NB4 (cell line): ENCODE measurements around the gene ELK1.

Experiments used
- DNase-seq: peaks from one replicate; pipeline ENCODE4 v3.0.0; 2010; ENCODE audit warnings: low read depth
- H3K4me3 ChIP-seq: one replicate; pipeline ENCODE4 v1.5.1; 2011; ENCODE audit warnings: mild to moderate bottlenecking, low read depth, low read length, moderate library complexity
- CTCF ChIP-seq: IDR thresholded peaks from one replicate; pipeline ENCODE4 v1.5.1; 2012; ENCODE audit warnings: low read depth, low read length
- MAX ChIP-seq: IDR thresholded peaks from 2 replicates; pipeline ENCODE4 v1.6.1; 2011; ENCODE audit warnings: low read depth, low read length
- MYC ChIP-seq: IDR thresholded peaks from 2 replicates; pipeline ENCODE4 v1.6.1; 2011; ENCODE audit warnings: low read depth, low read length
- POLR2A ChIP-seq: IDR thresholded peaks from 2 replicates; pipeline ENCODE4 v1.6.1; 2011; ENCODE audit warnings: mild to moderate bottlenecking; ENCODE audit not compliant: insufficient read length; ENCODE audit errors: extremely low read depth

ELK1 gene

DNA sequence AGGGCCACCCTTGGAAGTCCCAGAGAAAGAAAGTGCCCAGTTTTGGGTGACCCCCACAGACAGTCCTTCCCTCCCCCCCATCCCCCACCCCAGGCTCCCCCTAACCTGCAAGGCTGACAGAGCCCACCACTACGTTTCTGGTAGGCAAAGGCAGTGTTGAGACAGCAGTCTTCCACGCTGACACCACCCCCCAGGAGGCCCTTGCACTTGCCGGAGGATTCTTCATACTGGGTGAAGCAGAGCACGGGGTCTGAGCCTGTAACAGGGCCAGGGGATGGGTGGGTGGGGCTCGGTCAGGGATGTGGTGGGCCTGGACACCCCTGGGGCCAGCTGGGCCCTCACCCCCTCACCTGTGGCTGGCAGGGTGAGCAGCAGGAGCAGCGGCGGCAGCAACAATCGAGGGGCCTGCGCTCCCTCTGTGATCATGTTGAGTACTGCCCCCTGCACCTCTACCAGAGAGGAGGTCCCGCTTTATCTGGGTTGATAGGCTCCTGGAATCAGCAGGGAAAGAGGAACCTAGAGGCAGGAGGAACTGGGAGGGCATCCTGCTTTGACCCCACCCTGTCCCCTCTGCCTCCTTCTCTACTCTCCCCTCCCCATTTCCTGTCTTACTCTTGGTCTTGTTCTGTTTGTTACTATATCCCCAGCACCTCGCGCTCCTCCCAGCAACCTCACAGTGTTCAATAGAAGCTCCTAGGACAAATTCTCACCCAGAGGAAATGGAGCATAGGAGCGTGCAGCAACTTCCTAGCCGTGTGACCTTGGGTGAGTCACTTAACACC lies 20.8 kb downstream of the ELK1 start, which contains the start of gene CFP:
Gene CFP, minus strand, starts transcription at position 512 of the 782 bp plus-strand sequence. Its CDS starts 86 bp downstream, at position 426.
- H3K4me3 ChIP-seq, result peak within 1 kb of the TSS; percentile 46
- TF ChIP-seq MYC (no peak), MAX (no peak), POLR2A (no peak), CTCF (no peak)
- peak; percentile 89 for DNase-seq

DNA sequence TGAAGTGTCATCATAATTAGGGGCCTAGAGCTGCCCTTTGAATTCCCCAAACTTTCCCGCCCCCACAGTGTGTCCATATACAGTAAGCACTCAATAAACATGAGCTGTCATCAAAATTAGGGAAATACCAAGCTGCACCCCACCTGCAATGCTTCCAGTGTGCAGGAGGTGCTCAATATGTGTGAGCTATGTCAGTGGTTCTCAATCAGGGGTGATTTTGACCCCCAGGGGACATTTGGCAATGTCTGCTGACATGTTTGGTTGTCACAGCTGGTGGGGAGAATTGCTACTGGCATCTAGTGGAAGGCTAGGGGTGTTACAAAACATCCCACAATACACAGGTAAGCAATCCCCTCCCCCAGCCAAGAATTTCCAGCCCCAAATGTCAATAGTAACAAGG lies 21.4 kb downstream of the ELK1 start:
- TF ChIP-seq POLR2A, result no peak
- no peak for TF ChIP-seq MAX
- no peak for TF ChIP-seq MYC
- TF ChIP-seq CTCF, result peak; percentile 40
- DNase-seq, result peak; percentile 84
- H3K4me3 ChIP-seq, result peak overlapping the region; percentile 46

GRCh38 chrX:47625365-47625764 lies 25.0 kb downstream of the ELK1 start:
- DNase-seq, result no peak
- TF ChIP-seq MYC (no peak), POLR2A (no peak), CTCF (no peak), MAX (no peak)
- H3K4me3 ChIP-seq, result no peak overlapping the region

GRCh38 chrX:47623540-47624027 lies 26.8 kb downstream of the ELK1 start:
- no peak overlapping the region for H3K4me3 ChIP-seq
- peak; percentile 63 for DNase-seq
- no peak for TF ChIP-seq MYC

DNA sequence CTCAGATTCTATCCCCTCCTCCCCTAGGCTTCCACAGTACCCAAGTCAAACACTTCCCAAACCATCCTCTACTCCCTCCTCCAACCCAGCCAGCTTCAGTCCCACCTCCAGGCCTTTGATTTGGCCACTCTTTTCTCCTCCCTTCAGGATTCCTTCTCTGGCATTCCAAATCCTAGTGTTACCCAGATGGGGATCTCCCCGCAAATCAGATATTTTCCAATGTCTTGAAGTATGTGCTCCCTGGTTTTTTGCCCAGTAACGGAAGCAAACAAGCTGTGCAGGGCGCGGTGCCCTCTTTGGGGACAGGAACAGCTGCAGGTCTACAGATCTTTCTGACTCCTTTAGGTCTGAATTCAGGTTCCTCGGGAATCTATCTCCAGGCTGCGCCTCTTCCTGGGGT lies 28.5 kb downstream of the ELK1 start:
- no peak for DNase-seq
- TF ChIP-seq MYC (no peak), CTCF (no peak), MAX (no peak), POLR2A (no peak)

GRCh38 chrX:47620303-47620685 lies 30.1 kb downstream of the ELK1 start:
- DNase-seq, result no peak
- no peak overlapping the region for H3K4me3 ChIP-seq
- TF ChIP-seq CTCF (no peak), POLR2A (no peak), MAX (no peak), MYC (no peak)

More for the DNA sequence above, 28.5 kb downstream of the ELK1 start:
- no peak overlapping the region for H3K4me3 ChIP-seq
